GM12892 (cell line): ENCODE results near the gene C19orf18.

Experiments
- DNase-seq: peaks from one replicate; pipeline ENCODE4 v3.0.0; 2011; ENCODE audit not compliant: insufficient read length
- FAIRE-seq: peaks from 2 replicates; lab custom pipeline; 2011; peaks lifted over from hg19 to GRCh38; lab: Jason Lieb, UNC
- POLR2A ChIP-seq: IDR thresholded peaks from 2 replicates; pipeline ENCODE4 v1.6.1; 2011; ENCODE audit warnings: low read depth, low read length, control low read depth
- POLR2AphosphoS5 ChIP-seq: IDR thresholded peaks from 2 replicates; pipeline ENCODE4 v1.6.1; 2011; ENCODE audit warnings: low read depth, low read length, control low read depth
- TAF1 ChIP-seq: IDR thresholded peaks from 2 replicates; pipeline ENCODE4 v1.6.1; 2011; ENCODE audit warnings: low read depth, mild to moderate bottlenecking, control low read depth, low read length, borderline replicate concordance

Gene C19orf18

GRCh38 chr19:58001895-58002369 lies 27.6 kb upstream of the C19orf18 start:
- no peak for DNase-seq
- no peak for FAIRE-seq
- no peak for TF ChIP-seq TAF1
- TF ChIP-seq POLR2AphosphoS5 = no peak
- no peak for TF ChIP-seq POLR2A

GRCh38 chr19:58000677-58001076 lies 26.3 kb upstream of the C19orf18 start:
- no peak for FAIRE-seq
- no peak for DNase-seq
- TF ChIP-seq POLR2AphosphoS5 (no peak), TAF1 (no peak), POLR2A (no peak)

- TF ChIP-seq TAF1 (no peak), POLR2A (no peak)
- no peak for FAIRE-seq
- no peak for DNase-seq
These were observed 18.5 kb upstream of the C19orf18 start for GRCh38 chr19:57992841-57993240.

- FAIRE-seq (no peak), DNase-seq (no peak)
- no peak for TF ChIP-seq POLR2AphosphoS5
- no peak for TF ChIP-seq POLR2A
- no peak for TF ChIP-seq TAF1
These were observed 4.4 kb upstream of the C19orf18 start for GRCh38 chr19:57978586-57979289.

- no peak for DNase-seq
- no peak for FAIRE-seq
- TF ChIP-seq TAF1 = no peak
- TF ChIP-seq POLR2A = no peak
- TF ChIP-seq POLR2AphosphoS5 = no peak
These were observed 9.6 kb downstream of the C19orf18 start for GRCh38 chr19:57964761-57965160.

GRCh38 chr19:57961785-57962184 lies 12.5 kb downstream of the C19orf18 start:
- DNase-seq (no peak), FAIRE-seq (no peak)
- TF ChIP-seq POLR2AphosphoS5 (no peak), POLR2A (no peak), TAF1 (no peak)

GRCh38 chr19:57954996-57955395 lies 19.3 kb downstream of the C19orf18 start:
- TF ChIP-seq POLR2A (no peak), TAF1 (no peak), POLR2AphosphoS5 (no peak)
- DNase-seq (no peak), FAIRE-seq (no peak)

GRCh38 chr19:57949702-57950101 lies 24.6 kb downstream of the C19orf18 start:
- FAIRE-seq (no peak), DNase-seq (no peak)
- no peak for TF ChIP-seq TAF1
- no peak for TF ChIP-seq POLR2AphosphoS5
- no peak for TF ChIP-seq POLR2A

- no peak for FAIRE-seq
- TF ChIP-seq POLR2A (no peak), TAF1 (no peak), POLR2AphosphoS5 (no peak)
- DNase-seq = no peak
These were observed 25.0 kb downstream of the C19orf18 start for GRCh38 chr19:57949296-57949695.

GRCh38 chr19:57947419-57948134 lies 26.8 kb downstream of the C19orf18 start, which contains the start of gene ZNF256:
Gene ZNF256 (minus strand): TSS chr19:57947706. CDS start chr19:57947474, 232 bp downstream.
- FAIRE-seq (peak; percentile 67), DNase-seq (peak; percentile 77)
- peak; percentile 70 for TF ChIP-seq POLR2AphosphoS5
- TF ChIP-seq POLR2A = peak; percentile 69; the same call in 1 of the 2 replicates
- TF ChIP-seq TAF1 = no peak

- FAIRE-seq (no peak), DNase-seq (no peak)
- TF ChIP-seq POLR2AphosphoS5 = no peak
- TF ChIP-seq POLR2A = no peak
- TF ChIP-seq TAF1 = no peak
These were observed 27.3 kb downstream of the C19orf18 start for GRCh38 chr19:57947088-57947418.

- FAIRE-seq = no peak
- TF ChIP-seq TAF1 (no peak), POLR2AphosphoS5 (no peak), POLR2A (no peak)
- DNase-seq = no peak
These were observed 28.0 kb downstream of the C19orf18 start for GRCh38 chr19:57946316-57946715.
